WTC11 (cell line): ENCODE measurements around the gene HSPA4. TPM values are rescaled to one million over a fixed set of nuclear protein-coding genes. Genes with fewer than 3 reads are reported as not detected.

Source experiments
- ATAC-seq: fragments of 200-7000 bp; cut with Tn5 transposase; 2 replicates; pipeline ENCODE4 v1.10.0; 2021; ENCODE audit warnings: mild to moderate bottlenecking, moderate library complexity
- CTCF ChIA-PET: fragments of 300-600 bp; sonication (Branson Sonifier 250); formaldehyde crosslinking; loops from one replicate; lab custom pipeline; 2021; ENCODE audit warnings: antibody characterized with exemption; lab: Charles Lee
- POLR2A ChIA-PET: fragments of 350-600 bp; sonication (Branson Sonifier 250); formaldehyde crosslinking; loops from one replicate; lab custom pipeline; 2021; ENCODE audit warnings: antibody characterized with exemption; lab: Charles Lee
- DNase-seq: peaks from one replicate; pipeline ENCODE4 v3.0.0; 2021; ENCODE audit warnings: low spot score
- H3K27ac Mint-ChIP-seq: 2 replicates; pipeline ENCODE4 v1.8.0; 2021; ENCODE audit warnings: mixed read lengths
- H3K27me3 Mint-ChIP-seq: 2 replicates; pipeline ENCODE4 v1.8.0; 2021; ENCODE audit warnings: low read depth, mild to moderate bottlenecking, moderate library complexity, mixed read lengths
- H3K36me3 Mint-ChIP-seq: 2 replicates; pipeline ENCODE4 v1.8.0; 2021; ENCODE audit warnings: mixed read lengths
- H3K4me1 Mint-ChIP-seq: 2 replicates; pipeline ENCODE4 v1.8.0; 2022; ENCODE audit warnings: mixed read lengths
- H3K4me3 Mint-ChIP-seq: 2 replicates; pipeline ENCODE4 v1.8.0; 2021; ENCODE audit warnings: mild to moderate bottlenecking, moderate library complexity, mixed read lengths
- H3K9me3 Mint-ChIP-seq: 2 replicates; pipeline ENCODE4 v1.8.0; 2021; ENCODE audit warnings: mixed read lengths
- CREM ChIP-seq: sonication (generic); formaldehyde crosslinking; IDR thresholded peaks from 2 replicates; pipeline ENCODE4 v1.8.1; 2022; ENCODE audit warnings: mild to moderate bottlenecking, missing genetic modification reagents, moderate library complexity
- ELF4 ChIP-seq: sonication (generic); formaldehyde crosslinking; IDR thresholded peaks from 2 replicates; pipeline ENCODE4 v1.8.1; 2022; ENCODE audit warnings: low read depth, mild to moderate bottlenecking, moderate library complexity, missing genetic modification reagents
- ETV6 ChIP-seq: sonication (generic); formaldehyde crosslinking; IDR thresholded peaks from 2 replicates; pipeline ENCODE4 v1.8.1; 2022; ENCODE audit warnings: mild to moderate bottlenecking, missing genetic modification reagents
- JAZF1 ChIP-seq: fragments of 250-450 bp; sonication (Bioruptor Pico); IDR thresholded peaks from 2 replicates; pipeline ENCODE4 v1.9.0; 2021; ENCODE audit warnings: moderate library complexity, mild to moderate bottlenecking, inconsistent platforms
- JUN ChIP-seq: sonication (generic); formaldehyde crosslinking; IDR thresholded peaks from 2 replicates; pipeline ENCODE4 v1.8.0; 2023; ENCODE audit warnings: mild to moderate bottlenecking, missing genetic modification reagents
- MXD4 ChIP-seq: fragments of 250-450 bp; sonication (Bioruptor Pico); IDR thresholded peaks from 2 replicates; pipeline ENCODE4 v1.8.0; 2021; ENCODE audit warnings: mild to moderate bottlenecking, moderate library complexity, borderline replicate concordance
- MYBL2 ChIP-seq: sonication (generic); formaldehyde crosslinking; IDR thresholded peaks from 2 replicates; pipeline ENCODE4 v1.8.1; 2023; ENCODE audit warnings: mild to moderate bottlenecking, moderate library complexity, missing genetic modification reagents
- NR2C2 ChIP-seq: sonication (generic); formaldehyde crosslinking; IDR thresholded peaks from 2 replicates; pipeline ENCODE4 v1.8.0; 2022; ENCODE audit warnings: mild to moderate bottlenecking, missing genetic modification reagents
- TCF7 ChIP-seq: sonication (generic); formaldehyde crosslinking; IDR thresholded peaks from 2 replicates; pipeline ENCODE4 v1.8.0; 2022; ENCODE audit warnings: mild to moderate bottlenecking, low read depth, missing genetic modification reagents, moderate library complexity
- TEAD1 ChIP-seq: sonication (generic); formaldehyde crosslinking; IDR thresholded peaks from 2 replicates; pipeline ENCODE4 v1.8.0; 2022; ENCODE audit warnings: mild to moderate bottlenecking, missing genetic modification reagents
- TP53 ChIP-seq: sonication (generic); formaldehyde crosslinking; IDR thresholded peaks from 2 replicates; pipeline ENCODE4 v1.8.1; 2023; ENCODE audit warnings: mild to moderate bottlenecking, missing genetic modification reagents
- ZNF232 ChIP-seq: sonication (generic); formaldehyde crosslinking; IDR thresholded peaks from 2 replicates; pipeline ENCODE4 v1.8.0; 2022; ENCODE audit warnings: mild to moderate bottlenecking, missing genetic modification reagents
- ZNF263 ChIP-seq: sonication (generic); formaldehyde crosslinking; IDR thresholded peaks from 2 replicates; pipeline ENCODE4 v1.8.1; 2022; ENCODE audit warnings: low read depth, mild to moderate bottlenecking, moderate library complexity, missing genetic modification reagents
- ZNF671 ChIP-seq: fragments of 250-450 bp; sonication (Bioruptor Pico); IDR thresholded peaks from 2 replicates; pipeline ENCODE4 v1.8.0; 2021; ENCODE audit warnings: mild to moderate bottlenecking
- total RNA-seq: library from RNA; stranded (reverse); gene quantifications from 3 replicates; pipeline ENCODE4 v1.2.3, GENCODE V29; 2021
- TF ChIP-seq, protein P1 (sequence below): fragments of 200-600 bp; IDR thresholded peaks from 2 replicates; pipeline ENCODE4 v1.8.0; 2022; ENCODE audit warnings: antibody characterized with exemption
- TF ChIP-seq, protein P2 (sequence below): sonication (generic); formaldehyde crosslinking; IDR thresholded peaks from 2 replicates; pipeline ENCODE4 v1.8.0; 2022; ENCODE audit warnings: mild to moderate bottlenecking, missing genetic modification reagents
- TF ChIP-seq, protein P3 (sequence below): sonication (generic); formaldehyde crosslinking; IDR thresholded peaks from 2 replicates; pipeline ENCODE4 v1.8.1; 2022; ENCODE audit warnings: missing genetic modification reagents, borderline replicate concordance
- TF ChIP-seq, protein P4 (sequence below): fragments of 250-450 bp; sonication (Bioruptor Pico); IDR thresholded peaks from 2 replicates; pipeline ENCODE4 v1.8.0; 2021; ENCODE audit warnings: mild to moderate bottlenecking
- TF ChIP-seq, protein P5 (sequence below): sonication (generic); formaldehyde crosslinking; IDR thresholded peaks from 2 replicates; pipeline ENCODE4 v1.8.0; 2023; ENCODE audit warnings: missing genetic modification reagents
- TF ChIP-seq, protein P6 (sequence below): sonication (generic); formaldehyde crosslinking; IDR thresholded peaks from 2 replicates; pipeline ENCODE4 v1.8.1; 2022; ENCODE audit warnings: mild to moderate bottlenecking, missing genetic modification reagents, moderate library complexity, borderline replicate concordance

Gene HSPA4
- total RNA-seq, 1 experiment from 2014 or later, result 363 TPM

DNA sequence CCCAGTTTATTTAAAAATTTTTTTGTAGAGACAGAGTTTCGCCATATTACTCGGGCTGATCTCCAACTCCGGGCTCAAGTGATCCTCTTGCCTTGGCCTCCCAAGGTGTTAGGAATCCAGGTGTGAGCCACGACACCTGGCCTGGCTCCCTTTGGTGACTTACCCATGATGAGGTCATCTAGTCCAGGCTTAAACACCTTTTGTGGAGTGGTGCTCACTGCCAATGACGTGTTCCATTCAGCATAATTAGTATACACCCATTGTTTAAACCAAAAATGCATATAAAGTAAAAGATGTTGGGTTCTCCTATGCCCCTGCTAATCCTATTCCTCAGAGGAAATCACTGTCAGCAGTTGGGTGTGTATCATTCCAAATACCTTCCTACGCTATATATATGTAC lies 91.0 kb downstream of the HSPA4 start (continued):
- TF ChIP-seq TCF7 (CRISPR knock-in tag) (no peak), ZNF232 (no peak)
- TF ChIP-seq, protein P1, sequence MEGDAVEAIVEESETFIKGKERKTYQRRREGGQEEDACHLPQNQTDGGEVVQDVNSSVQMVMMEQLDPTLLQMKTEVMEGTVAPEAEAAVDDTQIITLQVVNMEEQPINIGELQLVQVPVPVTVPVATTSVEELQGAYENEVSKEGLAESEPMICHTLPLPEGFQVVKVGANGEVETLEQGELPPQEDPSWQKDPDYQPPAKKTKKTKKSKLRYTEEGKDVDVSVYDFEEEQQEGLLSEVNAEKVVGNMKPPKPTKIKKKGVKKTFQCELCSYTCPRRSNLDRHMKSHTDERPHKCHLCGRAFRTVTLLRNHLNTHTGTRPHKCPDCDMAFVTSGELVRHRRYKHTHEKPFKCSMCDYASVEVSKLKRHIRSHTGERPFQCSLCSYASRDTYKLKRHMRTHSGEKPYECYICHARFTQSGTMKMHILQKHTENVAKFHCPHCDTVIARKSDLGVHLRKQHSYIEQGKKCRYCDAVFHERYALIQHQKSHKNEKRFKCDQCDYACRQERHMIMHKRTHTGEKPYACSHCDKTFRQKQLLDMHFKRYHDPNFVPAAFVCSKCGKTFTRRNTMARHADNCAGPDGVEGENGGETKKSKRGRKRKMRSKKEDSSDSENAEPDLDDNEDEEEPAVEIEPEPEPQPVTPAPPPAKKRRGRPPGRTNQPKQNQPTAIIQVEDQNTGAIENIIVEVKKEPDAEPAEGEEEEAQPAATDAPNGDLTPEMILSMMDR, result no peak

DNA sequence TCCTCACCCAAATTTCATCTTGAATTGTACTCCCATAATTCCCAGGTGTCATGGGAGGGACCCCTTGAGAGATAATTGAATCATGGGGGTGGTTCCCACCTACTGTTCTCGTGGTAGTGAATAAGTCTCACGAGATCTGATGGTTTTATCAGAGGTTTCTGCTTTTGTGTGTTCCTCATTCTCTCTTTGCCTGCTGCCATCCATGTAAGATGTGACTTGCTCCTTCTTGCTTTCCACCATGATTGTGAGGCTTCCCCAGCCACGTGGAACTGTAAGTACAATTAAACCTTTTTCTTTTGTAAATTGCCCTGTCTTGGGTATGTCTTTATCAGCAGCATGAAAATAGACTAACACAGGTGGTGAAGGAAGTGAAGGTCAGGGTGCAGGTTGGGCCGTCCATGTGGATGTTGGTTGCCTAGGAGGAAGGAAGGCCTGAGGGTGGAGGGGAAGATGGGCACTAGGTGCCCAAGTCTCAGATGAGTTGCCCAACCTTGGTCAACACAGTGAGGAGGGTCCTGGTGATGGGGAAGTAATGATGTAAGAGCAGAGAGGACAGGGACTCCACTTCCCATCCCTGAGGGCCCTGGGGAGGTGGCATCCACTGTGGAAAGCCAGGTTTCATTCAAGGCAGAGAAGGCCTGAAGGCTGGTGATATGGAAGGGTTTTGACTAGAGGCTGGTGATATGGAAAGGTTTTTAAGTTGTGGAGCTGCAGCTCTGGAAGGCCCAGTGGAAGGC lies 92.6 kb downstream of the HSPA4 start:
- TF ChIP-seq NR2C2 (CRISPR knock-in tag) (no peak), JUN (CRISPR knock-in tag) (no peak), ZNF671 (no peak), ZNF263 (no peak), MYBL2 (CRISPR knock-in tag) (no peak)
- TF ChIP-seq, protein P2, sequence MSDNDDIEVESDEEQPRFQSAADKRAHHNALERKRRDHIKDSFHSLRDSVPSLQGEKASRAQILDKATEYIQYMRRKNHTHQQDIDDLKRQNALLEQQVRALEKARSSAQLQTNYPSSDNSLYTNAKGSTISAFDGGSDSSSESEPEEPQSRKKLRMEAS (CRISPR knock-in tag), result no peak
- TF ChIP-seq, protein P3, sequence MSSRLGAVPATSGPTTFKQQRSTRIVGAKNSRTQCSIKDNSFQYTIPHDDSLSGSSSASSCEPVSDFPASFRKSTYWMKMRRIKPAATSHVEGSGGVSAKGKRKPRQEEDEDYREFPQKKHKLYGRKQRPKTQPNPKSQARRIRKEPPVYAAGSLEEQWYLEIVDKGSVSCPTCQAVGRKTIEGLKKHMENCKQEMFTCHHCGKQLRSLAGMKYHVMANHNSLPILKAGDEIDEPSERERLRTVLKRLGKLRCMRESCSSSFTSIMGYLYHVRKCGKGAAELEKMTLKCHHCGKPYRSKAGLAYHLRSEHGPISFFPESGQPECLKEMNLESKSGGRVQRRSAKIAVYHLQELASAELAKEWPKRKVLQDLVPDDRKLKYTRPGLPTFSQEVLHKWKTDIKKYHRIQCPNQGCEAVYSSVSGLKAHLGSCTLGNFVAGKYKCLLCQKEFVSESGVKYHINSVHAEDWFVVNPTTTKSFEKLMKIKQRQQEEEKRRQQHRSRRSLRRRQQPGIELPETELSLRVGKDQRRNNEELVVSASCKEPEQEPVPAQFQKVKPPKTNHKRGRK (CRISPR knock-in tag), result no peak
- ChIA-PET CTCF (no interaction called here), POLR2A (no interaction called here)
- DNase-seq, result no peak
- Mint-ChIP-seq H3K4me3 (no peak overlapping the region), H3K27ac (no peak overlapping the region), H3K27me3 (no peaks in the 10 kb centered on the region), H3K9me3 (peaks cover 18% of the 10 kb centered on the region), H3K4me1 (peaks cover 4% of the 10 kb centered on the region; the same call in 1 of the 2 replicates), H3K36me3 (peaks cover 4% of the 10 kb centered on the region; the same call in 1 of the 2 replicates)
- no peak for ATAC-seq

DNA sequence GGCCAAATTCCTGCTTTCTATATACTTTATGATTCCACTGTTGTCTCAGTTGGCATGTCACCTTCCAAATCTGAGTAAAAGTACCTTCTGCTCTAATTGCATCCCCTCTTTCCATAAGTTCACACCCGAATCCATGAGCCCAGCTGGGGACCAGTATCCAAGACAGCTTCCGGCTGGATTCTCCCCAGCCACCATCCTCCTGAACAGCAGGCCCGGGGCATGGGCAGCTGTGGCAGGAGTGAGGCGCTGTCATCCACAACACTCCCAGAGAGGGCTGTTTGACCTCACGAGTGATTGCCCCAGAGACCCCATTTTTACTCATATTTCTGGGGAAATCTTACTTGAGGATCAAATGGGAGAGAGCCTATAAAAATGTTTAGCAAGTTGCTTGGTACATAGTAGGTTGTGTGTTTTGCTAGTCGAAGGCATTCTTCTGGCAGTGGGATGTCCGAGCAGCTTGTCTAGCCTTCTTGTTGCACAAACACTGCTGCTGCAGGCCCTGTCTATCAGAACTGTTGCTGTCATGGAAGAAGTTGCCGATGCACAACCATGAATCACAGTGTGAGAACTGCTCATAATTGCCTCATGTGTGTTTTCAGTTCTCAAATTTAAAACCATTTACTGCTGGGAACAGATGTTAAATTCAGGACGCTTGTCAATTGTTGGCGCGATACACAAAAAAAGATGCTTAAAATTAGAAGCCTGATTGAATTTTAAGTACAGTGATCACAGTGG lies 93.8 kb downstream of the HSPA4 start:
- ChIA-PET POLR2A (no interaction called here), CTCF (no interaction called here)
- Mint-ChIP-seq H3K4me3 (no peak overlapping the region), H3K36me3 (peaks cover 4% of the 10 kb centered on the region; the same call in 1 of the 2 replicates), H3K27ac (no peak overlapping the region), H3K27me3 (no peaks in the 10 kb centered on the region), H3K9me3 (peaks cover 18% of the 10 kb centered on the region), H3K4me1 (peaks cover 4% of the 10 kb centered on the region; the same call in 1 of the 2 replicates)
- DNase-seq (no peak), ATAC-seq (no peak)
- TF ChIP-seq ETV6 (CRISPR knock-in tag), result no peak
- TF ChIP-seq JAZF1 (CRISPR knock-in tag), result no peak
- TF ChIP-seq, protein P4, sequence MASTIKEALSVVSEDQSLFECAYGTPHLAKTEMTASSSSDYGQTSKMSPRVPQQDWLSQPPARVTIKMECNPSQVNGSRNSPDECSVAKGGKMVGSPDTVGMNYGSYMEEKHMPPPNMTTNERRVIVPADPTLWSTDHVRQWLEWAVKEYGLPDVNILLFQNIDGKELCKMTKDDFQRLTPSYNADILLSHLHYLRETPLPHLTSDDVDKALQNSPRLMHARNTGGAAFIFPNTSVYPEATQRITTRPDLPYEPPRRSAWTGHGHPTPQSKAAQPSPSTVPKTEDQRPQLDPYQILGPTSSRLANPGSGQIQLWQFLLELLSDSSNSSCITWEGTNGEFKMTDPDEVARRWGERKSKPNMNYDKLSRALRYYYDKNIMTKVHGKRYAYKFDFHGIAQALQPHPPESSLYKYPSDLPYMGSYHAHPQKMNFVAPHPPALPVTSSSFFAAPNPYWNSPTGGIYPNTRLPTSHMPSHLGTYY (CRISPR knock-in tag), result no peak
- no peak for TF ChIP-seq TEAD1
- TF ChIP-seq, protein P5, sequence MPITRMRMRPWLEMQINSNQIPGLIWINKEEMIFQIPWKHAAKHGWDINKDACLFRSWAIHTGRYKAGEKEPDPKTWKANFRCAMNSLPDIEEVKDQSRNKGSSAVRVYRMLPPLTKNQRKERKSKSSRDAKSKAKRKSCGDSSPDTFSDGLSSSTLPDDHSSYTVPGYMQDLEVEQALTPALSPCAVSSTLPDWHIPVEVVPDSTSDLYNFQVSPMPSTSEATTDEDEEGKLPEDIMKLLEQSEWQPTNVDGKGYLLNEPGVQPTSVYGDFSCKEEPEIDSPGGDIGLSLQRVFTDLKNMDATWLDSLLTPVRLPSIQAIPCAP (CRISPR knock-in tag), result no peak
- no peak for TF ChIP-seq MXD4 (CRISPR knock-in tag)
- no peak for TF ChIP-seq ELF4 (CRISPR knock-in tag)
- no peak for TF ChIP-seq TP53 (CRISPR knock-in tag)
- TF ChIP-seq, protein P6, sequence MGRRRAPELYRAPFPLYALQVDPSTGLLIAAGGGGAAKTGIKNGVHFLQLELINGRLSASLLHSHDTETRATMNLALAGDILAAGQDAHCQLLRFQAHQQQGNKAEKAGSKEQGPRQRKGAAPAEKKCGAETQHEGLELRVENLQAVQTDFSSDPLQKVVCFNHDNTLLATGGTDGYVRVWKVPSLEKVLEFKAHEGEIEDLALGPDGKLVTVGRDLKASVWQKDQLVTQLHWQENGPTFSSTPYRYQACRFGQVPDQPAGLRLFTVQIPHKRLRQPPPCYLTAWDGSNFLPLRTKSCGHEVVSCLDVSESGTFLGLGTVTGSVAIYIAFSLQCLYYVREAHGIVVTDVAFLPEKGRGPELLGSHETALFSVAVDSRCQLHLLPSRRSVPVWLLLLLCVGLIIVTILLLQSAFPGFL, result no peak
- no peak for TF ChIP-seq NR2C2 (CRISPR knock-in tag)
- no peak for TF ChIP-seq CREM (CRISPR knock-in tag)
- TF ChIP-seq, protein P1, result no peak
